Suppressor macrophage (primary cell): Measurements from ENCODE around the gene AQP2.
A peak's percentile ranks its signal among the peaks of the same experiment; 100 is the strongest.
"Not testable (repeated sequence)": the region's sequence is repeated elsewhere in the genome, so short reads cannot be mapped to it uniquely, and the experiment has no call there.

Experiments used
- DNase-seq, 4 experiments: peaks; one replicate each; pipeline ENCODE4 v3.0.0-alpha.2; 2020 to 2022

The AQP2 gene

DNA sequence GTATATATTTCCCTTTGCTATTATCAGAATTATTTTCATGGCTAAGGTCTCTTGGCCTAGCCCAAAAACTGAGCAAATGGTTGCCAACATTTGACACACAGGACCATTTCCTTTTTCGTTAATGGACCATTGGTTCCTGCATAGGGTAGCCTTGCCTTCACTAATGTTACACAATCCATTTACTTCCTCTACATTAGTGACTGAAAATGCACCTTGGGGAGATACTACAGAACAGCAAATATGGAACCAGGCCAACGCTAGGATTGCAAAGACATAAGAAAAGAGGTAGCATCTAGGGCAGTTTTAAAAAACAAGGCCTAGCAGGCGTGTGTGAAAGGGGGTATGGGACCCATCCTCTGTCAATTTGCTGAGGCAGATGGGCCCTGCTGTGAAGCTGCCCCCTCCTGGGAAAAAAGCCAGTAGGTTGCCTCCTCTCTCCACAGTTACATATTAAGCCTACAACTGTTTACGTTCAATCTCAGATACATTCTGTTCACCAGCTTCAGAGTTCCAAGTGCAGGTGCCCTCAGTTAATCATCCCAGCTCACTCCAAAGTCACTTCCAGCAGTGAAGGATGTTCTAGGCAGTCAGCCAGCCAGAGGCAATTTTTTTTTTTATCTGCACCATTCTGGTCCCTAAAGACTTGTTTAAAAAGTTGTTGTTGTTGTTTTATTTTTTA, 37.2 kb downstream of the AQP2 start:
- DNase-seq = peak; percentile 45 to 78 (median 62)

DNA sequence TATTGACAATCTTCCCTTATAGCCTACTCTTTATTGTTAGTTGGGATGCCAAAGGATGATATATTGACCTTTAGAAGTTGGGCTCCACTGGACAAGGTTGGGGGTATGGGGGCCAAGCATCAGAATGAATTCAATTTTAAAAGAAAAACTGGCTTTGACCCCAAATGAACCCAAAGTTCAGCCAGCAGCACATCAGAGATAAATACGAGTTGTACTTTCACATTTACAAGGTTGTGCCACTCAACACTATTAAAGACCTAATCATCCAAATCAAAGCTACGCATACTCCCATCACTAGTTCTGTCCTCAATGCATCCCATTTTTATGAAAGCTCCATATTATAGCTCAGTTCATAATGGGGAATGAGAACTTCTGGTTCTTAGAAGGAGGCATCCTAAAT, 38.9 kb downstream of the AQP2 start:
- not testable (repeated sequence) for DNase-seq

DNA sequence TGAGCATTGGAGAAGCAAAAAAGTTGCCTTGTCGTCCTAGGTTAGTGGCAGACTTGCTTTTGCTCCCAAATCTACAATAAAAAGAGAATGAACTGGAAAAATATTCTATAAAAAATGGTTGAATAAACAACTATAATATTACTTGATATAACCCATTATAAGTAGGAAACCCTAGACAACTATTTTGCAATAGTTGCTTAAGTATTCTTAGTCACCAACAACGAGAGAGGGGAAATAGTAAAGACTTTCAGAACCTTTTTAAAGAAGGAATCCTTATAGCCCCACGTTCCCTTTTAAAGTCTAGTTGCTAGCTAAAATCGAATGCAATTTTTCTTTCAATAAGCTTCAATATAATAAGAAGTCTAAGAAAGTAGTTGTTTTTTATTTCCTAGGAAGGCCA, 39.7 kb downstream of the AQP2 start:
- DNase-seq = peak in 2 of 4 experiments; percentile 76 to 82

GRCh38 chr12:49998453-49998852, 47.9 kb downstream of the AQP2 start:
- DNase-seq = no peak

DNA sequence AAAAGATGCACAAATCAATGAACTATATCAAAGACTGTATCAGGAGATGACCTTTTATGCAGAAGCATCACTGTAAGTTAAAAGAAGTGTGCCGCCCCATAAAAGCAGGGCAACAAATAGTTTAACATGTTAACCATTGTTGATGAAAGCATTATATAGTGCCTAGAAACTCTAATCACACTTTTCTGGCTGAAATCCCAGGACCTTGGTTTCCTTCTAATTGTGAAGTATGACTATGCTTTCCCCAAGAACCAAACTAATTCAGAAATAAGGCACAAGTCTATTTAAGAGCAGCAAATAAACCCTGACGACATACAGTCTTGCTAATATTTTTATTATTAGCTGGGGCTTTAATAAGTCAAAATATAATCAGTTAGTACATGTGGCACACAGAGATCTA, 53.1 kb downstream of the AQP2 start:
- DNase-seq = no peak

DNA sequence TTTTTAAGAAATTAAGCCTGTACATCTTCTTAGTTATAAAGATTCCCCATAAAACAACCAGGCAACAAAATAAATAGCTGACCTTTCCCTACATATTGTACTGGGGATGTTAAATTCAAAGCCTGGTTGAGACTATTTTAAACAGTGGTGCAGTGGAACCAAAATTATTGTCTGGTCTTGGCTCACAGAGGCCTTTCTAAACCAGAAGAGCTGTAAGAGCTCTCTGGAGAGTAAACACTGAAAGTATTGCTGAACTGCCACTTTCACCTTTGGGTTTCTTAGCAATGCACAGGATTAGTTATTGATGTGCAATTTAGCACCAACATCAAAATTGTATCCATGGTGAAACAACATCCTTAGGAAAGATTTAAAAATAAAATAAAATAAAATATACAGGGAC, 54.2 kb downstream of the AQP2 start:
- DNase-seq = no peak

GRCh38 chr12:50005175-50005574, 54.6 kb downstream of the AQP2 start:
- no peak for DNase-seq

DNA sequence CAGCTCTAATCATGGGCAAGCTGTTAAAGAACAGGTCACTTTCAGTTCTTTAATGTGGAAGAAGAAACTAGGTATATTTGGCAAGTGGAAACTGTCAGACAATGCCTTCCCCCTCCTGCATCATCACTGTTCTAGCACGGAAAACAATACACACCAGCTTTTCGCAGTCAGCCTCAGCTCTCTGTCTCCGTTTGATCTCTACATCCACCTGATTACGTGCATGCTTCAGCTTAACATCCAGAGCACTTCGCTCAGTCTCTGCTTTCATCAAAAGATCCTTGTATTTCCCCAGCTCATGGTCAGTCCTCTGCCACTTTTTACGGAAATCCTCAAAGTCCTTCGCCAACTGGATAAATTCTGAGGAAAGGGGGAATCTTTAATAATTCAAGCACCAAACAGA, 55.7 kb downstream of the AQP2 start:
- no peak for DNase-seq

- no peak for DNase-seq
Measured at GRCh38 chr12:50006754-50007442, 56.4 kb downstream of the AQP2 start.
